Effector memory CD4-positive, alpha-beta T cell (primary cell): ENCODE measurements around the gene BLMH.

ENCODE experiments used
- DNase-seq, 3 donors: peaks; one replicate each; pipeline ENCODE4 v3.0.0-alpha.2; 2020
- H3K27ac ChIP-seq: 2 replicates; pipeline ENCODE4 v1.7.0; 2013; ENCODE audit warnings: mild to moderate bottlenecking, low read length, moderate library complexity; ENCODE audit not compliant: insufficient read depth, poor library complexity, severe bottlenecking
- H3K27me3 ChIP-seq: replicated peaks from 2 replicates; pipeline ENCODE4 v1.7.0; 2013; ENCODE audit warnings: mild to moderate bottlenecking, low read length; ENCODE audit not compliant: insufficient read depth, control insufficient read depth, poor library complexity, severe bottlenecking
- H3K36me3 ChIP-seq: 2 replicates; pipeline ENCODE4 v1.7.0; 2013; ENCODE audit warnings: mild to moderate bottlenecking, low read length, moderate library complexity; ENCODE audit not compliant: control insufficient read depth, insufficient read depth
- H3K4me1 ChIP-seq: 2 replicates; pipeline ENCODE4 v1.7.0; 2013; ENCODE audit warnings: low read length, mild to moderate bottlenecking; ENCODE audit not compliant: control insufficient read depth, insufficient read depth, poor library complexity, severe bottlenecking
- H3K4me3 ChIP-seq: 2 replicates; pipeline ENCODE4 v1.7.0; 2013; ENCODE audit warnings: low read length, low read depth, mild to moderate bottlenecking; ENCODE audit not compliant: insufficient read depth, poor library complexity, severe bottlenecking
- H3K9me3 ChIP-seq: 2 replicates; pipeline ENCODE4 v1.7.0; 2013; ENCODE audit warnings: mild to moderate bottlenecking, low read length, moderate library complexity; ENCODE audit not compliant: control insufficient read depth

BLMH gene

GRCh38 chr17:30310562-30310961 is 18.8 kb upstream of the BLMH start:
- H3K27ac ChIP-seq, result no peak overlapping the region
- H3K4me3 ChIP-seq, result no peak overlapping the region
- H3K9me3 ChIP-seq, result no peaks in the 10 kb centered on the region
- H3K27me3 ChIP-seq, result no peaks in the 10 kb centered on the region
- no peaks in the 10 kb centered on the region for H3K36me3 ChIP-seq
- no peak for DNase-seq
- H3K4me1 ChIP-seq, result no peaks in the 10 kb centered on the region

- no peak for DNase-seq
- H3K36me3 ChIP-seq, result no peaks in the 10 kb centered on the region
- H3K27me3 ChIP-seq, result no peaks in the 10 kb centered on the region
- no peak overlapping the region for H3K4me3 ChIP-seq
- no peaks in the 10 kb centered on the region for H3K9me3 ChIP-seq
- no peak overlapping the region for H3K27ac ChIP-seq
- no peaks in the 10 kb centered on the region for H3K4me1 ChIP-seq
Observed at GRCh38 chr17:30309591-30309990, 17.8 kb upstream of the BLMH start.

GRCh38 chr17:30308406-30308805 is 16.7 kb upstream of the BLMH start:
- Histone ChIP-seq H3K27me3 (no peaks in the 10 kb centered on the region), H3K27ac (no peak overlapping the region), H3K4me3 (no peak overlapping the region)

GRCh38 chr17:30304778-30305177 is 13.0 kb upstream of the BLMH start:
- H3K36me3 ChIP-seq, result no peaks in the 10 kb centered on the region
- H3K27ac ChIP-seq, result no peak overlapping the region
- DNase-seq, result no peak
- no peaks in the 10 kb centered on the region for H3K27me3 ChIP-seq
- no peaks in the 10 kb centered on the region for H3K4me1 ChIP-seq
- H3K9me3 ChIP-seq, result no peaks in the 10 kb centered on the region
- no peak overlapping the region for H3K4me3 ChIP-seq

More at GRCh38 chr17:30308406-30308805, 16.7 kb upstream of the BLMH start:
- no peak for DNase-seq
- Histone ChIP-seq H3K4me1 (no peaks in the 10 kb centered on the region), H3K9me3 (no peaks in the 10 kb centered on the region), H3K36me3 (no peaks in the 10 kb centered on the region)

DNA sequence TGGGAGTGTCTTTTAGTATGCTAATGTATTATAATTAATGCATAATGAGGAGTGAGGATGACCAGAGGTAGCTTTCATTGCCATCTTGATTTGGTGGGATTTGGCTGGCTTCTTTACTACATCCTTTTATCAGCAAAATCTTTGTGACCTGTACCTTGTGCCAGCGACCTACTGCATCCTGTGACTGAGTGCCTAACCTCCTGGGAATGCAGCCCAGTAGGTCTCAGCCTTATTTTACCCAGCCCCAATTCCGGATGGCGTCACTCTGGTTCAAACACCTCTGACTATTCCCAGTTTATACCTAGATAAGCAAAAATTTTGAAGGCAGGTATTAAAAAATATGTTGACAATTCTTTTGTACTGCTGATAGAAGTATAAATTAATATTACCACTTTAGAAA is 10.5 kb upstream of the BLMH start:
- Histone ChIP-seq H3K4me1 (no peaks in the 10 kb centered on the region), H3K27me3 (no peaks in the 10 kb centered on the region), H3K36me3 (no peaks in the 10 kb centered on the region), H3K4me3 (no peak overlapping the region), H3K9me3 (no peaks in the 10 kb centered on the region), H3K27ac (no peak overlapping the region)
- DNase-seq, result no peak

DNA sequence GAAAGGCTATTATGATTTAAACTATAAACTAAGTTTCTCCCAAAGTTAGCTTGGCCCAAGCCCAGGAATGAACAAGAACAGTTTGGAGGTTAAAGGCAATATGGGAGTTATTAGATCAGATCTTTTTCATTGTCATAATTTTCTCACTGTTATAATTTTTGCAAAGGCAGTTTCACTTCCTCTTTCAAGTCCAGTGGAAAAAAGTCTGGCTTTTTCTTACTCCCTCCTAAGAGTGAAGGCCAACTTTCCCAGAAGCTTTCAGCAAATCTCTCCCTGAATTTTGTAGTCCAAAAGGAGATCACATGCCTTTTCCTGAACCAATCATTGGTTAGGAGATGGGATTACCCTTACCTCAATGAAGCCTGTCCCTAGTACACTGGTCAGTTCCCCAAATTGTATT is 9.1 kb upstream of the BLMH start:
- Histone ChIP-seq H3K36me3 (no peaks in the 10 kb centered on the region), H3K27ac (no peak overlapping the region), H3K4me3 (no peak overlapping the region), H3K9me3 (no peaks in the 10 kb centered on the region), H3K27me3 (no peaks in the 10 kb centered on the region), H3K4me1 (no peaks in the 10 kb centered on the region)
- DNase-seq, result no peak

DNA sequence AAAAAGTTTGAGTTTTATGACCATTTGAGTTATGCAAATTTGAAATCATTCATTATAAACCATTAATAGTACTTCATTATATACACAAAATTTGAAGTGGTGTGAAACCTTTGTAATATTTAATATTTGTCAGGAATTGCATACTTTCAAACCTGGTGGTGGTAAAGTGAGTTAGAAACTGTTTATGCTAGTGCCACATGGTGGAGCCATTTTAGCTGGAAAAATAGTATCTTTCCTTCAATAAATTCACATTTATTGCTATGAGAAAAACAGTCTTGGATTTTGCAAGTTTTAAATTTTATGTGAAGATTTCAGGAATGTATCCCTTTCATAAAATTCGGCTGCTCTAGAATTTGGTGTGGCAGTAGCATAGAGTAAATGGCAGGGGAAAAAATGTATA is 7.3 kb upstream of the BLMH start:
- Histone ChIP-seq H3K4me3 (no peak overlapping the region), H3K4me1 (no peaks in the 10 kb centered on the region), H3K27ac (no peak overlapping the region), H3K36me3 (no peaks in the 10 kb centered on the region), H3K27me3 (no peaks in the 10 kb centered on the region), H3K9me3 (no peaks in the 10 kb centered on the region)
- no peak for DNase-seq

DNA sequence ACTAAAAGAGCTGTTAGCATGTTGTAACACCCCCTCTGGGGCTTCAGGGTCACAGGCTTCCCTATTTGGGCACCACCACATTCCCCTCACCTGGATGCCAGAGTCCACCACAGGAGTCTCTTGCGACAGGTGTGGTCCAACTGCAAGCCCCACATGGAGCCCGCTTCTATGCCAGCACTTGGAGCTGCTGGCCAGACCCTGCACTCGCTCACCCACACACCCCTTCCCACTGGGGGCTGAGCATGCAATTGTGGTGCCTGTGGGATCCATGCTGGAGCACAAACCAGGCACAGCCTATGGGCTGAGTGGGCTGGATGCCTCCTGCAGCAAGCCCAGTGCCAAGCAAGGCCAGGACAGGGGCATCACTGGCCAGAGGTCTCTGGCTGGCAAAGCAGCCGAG is 6.0 kb upstream of the BLMH start:
- Histone ChIP-seq H3K36me3 (no peaks in the 10 kb centered on the region), H3K27ac (no peak overlapping the region), H3K4me3 (no peak overlapping the region), H3K9me3 (no peaks in the 10 kb centered on the region), H3K4me1 (no peaks in the 10 kb centered on the region), H3K27me3 (no peaks in the 10 kb centered on the region)
- DNase-seq, result no peak

DNA sequence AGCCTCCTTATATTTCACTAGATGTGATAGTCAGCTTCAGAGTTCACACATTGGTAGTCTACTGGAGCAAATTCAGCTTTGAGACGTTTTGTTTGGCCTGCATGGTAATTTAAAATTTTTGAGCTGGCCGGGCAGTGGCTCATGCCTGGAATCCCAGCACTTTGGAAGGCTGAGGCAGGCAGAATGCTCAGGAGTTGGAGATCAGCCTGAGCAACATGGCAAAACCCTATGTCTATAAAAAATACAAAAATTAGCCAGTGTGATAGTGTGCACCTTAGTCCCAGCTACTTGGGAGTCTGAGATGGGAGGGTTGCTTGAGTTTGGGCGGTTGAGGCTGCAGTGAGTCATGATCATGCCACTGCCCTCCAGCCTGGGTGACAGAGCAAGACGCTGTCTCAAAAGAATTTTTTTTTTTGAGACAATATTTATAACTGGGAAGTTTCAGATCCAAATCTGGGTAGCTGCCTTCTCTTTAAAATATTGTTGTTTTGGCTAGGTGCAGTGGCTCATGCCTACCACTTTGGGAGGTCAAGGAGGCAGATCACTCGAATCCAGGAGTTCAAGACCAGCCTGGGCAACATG is 4.8 kb upstream of the BLMH start:
- Histone ChIP-seq H3K4me3 (no peak overlapping the region), H3K27me3 (no peaks in the 10 kb centered on the region), H3K9me3 (no peaks in the 10 kb centered on the region), H3K36me3 (no peaks in the 10 kb centered on the region), H3K27ac (no peak overlapping the region), H3K4me1 (no peaks in the 10 kb centered on the region)
- no peak for DNase-seq

- Histone ChIP-seq H3K9me3 (no peaks in the 10 kb centered on the region), H3K27ac (peak overlapping the region; percentile 66), H3K36me3 (peaks cover 6% of the 10 kb centered on the region), H3K4me3 (peak overlapping the region; percentile 98), H3K27me3 (no peaks in the 10 kb centered on the region), H3K4me1 (peaks cover 8% of the 10 kb centered on the region)
- no peak for DNase-seq
Observed at GRCh38 chr17:30292286-30292858, 628 bp upstream of the BLMH start.
